ENCODE data around the gene KRT33B. TPM values are rescaled to one million over a fixed set of nuclear protein-coding genes. Genes with fewer than 3 reads are reported as not detected.

Gene KRT33B
- total and polyA plus RNA-seq, 2 of the 8 experiments (the other 6 are each of a cell fraction or from before 2014, with no cell fraction given): not detected

DNA sequence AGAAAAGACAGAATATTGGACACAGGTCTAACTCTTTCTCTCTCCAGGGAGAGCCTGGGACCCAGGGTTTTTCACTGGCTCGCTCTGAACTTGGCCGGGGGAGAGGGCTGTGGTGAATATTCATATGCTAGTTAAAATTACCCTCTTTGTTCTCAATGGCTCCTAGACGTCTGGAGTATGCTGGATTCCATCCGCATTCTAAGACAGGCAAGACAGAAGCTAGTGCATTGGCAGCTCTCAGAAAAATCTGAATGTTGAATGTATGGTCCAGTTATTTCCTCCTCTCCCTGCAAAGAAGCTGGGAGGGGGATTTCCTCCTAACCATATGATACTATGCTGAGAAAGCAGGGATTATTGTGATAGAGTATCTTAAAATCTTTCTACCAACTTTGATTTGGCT is 18.1 kb upstream of the KRT33B start:
- ChIA-PET POLR2A (ENCODE audit: partially characterized antibody) (no interaction called here), CTCF (ENCODE audit: partially characterized antibody) (interaction anchor here (0.6 to 1.1 kb wide), 3 partner anchors 92 to 212 kb away, joined by 3 to 4 read pairs (median 4); no protein-coding TSS in a partner anchor)
- no peaks in the 10 kb centered on the region for H3K79me2 ChIP-seq (ENCODE audit: control insufficient read depth in 1 of 2, insufficient read depth in 2 of 2, low read length in 2 of 2)

More for the DNA sequence above, 18.1 kb upstream of the KRT33B start:
- Histone ChIP-seq H3K14ac (ENCODE audit: insufficient read length) (no peak overlapping the region), H3K27me3 (replicated peaks in 1 of 4; ENCODE audit: control insufficient read depth in 3 of 4, extremely low read depth in 1 of 4, insufficient read depth in 3 of 4, low read length in 3 of 4) (no peaks in the 10 kb centered on the region), H2BK15ac (ENCODE audit: low read length) (no peak overlapping the region), H3K27ac (ENCODE audit: low read depth, low read length) (no peak overlapping the region), H3K18ac (ENCODE audit: extremely low read depth, low read length) (no peak overlapping the region), H4K8ac (ENCODE audit: extremely low read depth, insufficient read depth, low read length) (no peak overlapping the region), H3K9me3 (ENCODE audit: insufficient read depth in 2 of 2, low read depth in 1 of 2, low read length in 1 of 2) (no peaks in the 10 kb centered on the region; a peak in 1 of 4 replicates), H2BK20ac (ENCODE audit: low read length) (no peak overlapping the region), H3K79me1 (ENCODE audit: low read depth, low read length) (no peaks in the 10 kb centered on the region), H4K20me1 (replicated peaks in 1 of 2; ENCODE audit: control insufficient read depth in 1 of 2, insufficient read depth in 2 of 2, low read length in 2 of 2) (no peaks in the 10 kb centered on the region), H4K5ac (ENCODE audit: insufficient read length, low read depth, low read length) (no peak overlapping the region), H2AK5ac (ENCODE audit: low read depth, low read length) (no peak overlapping the region), H3K4me3 (ENCODE audit: extremely low read depth in 1 of 4, insufficient read depth in 2 of 4, low read depth in 3 of 4, low read length in 4 of 4) (no peak overlapping the region), H2BK5ac (ENCODE audit: low read depth, low read length) (no peak overlapping the region), H2BK120ac (replicated peaks; ENCODE audit: low read depth, low read length) (no peak overlapping the region), H3K4me2 (ENCODE audit: insufficient read depth in 1 of 2, low read depth in 2 of 2, low read length in 2 of 2) (no peak overlapping the region), H3K4ac (replicated peaks; ENCODE audit: insufficient read length, low read depth, low read length) (no peak overlapping the region), H3K23ac (ENCODE audit: insufficient read length) (no peak overlapping the region), H3K23me2 (ENCODE audit: low read depth, low read length) (no peaks in the 10 kb centered on the region), H3K36me3 (ENCODE audit: control insufficient read depth in 2 of 4, insufficient read depth in 4 of 4, low read length in 3 of 4) (no peaks in the 10 kb centered on the region), H2AFZ (ENCODE audit: low read length) (no peak overlapping the region), H3K9ac (replicated peaks in 1 of 4; ENCODE audit: extremely low read depth in 1 of 4, low read depth in 3 of 4, low read length in 3 of 4) (no peak overlapping the region), H2BK12ac (ENCODE audit: low read depth, low read length) (no peak overlapping the region), H4K91ac (replicated peaks; ENCODE audit: insufficient read length, low read length) (no peak overlapping the region), H3K56ac (replicated peaks; ENCODE audit: insufficient read length, low read depth, low read length) (no peak overlapping the region), H3K4me1 (replicated peaks in 1 of 4; ENCODE audit: control insufficient read depth in 3 of 4, insufficient read depth in 4 of 4, low read length in 3 of 4) (no peaks in the 10 kb centered on the region)
- TF ChIP-seq EZH2 (IDR thresholded peaks at IDR 0.05; ENCODE audit: low read depth, low read length, severe bottlenecking) (no peak), RBBP5 (IDR thresholded peaks at IDR 0.05; ENCODE audit: borderline replicate concordance, low read depth, low read length) (no peak), SIN3A (conservative IDR thresholded peaks at IDR 0.05 in 1 of 2, IDR thresholded peaks at IDR 0.05 in 1 of 2; ENCODE audit: low read depth in 1 of 2, low read length in 2 of 2) (no peak), SP2 (IDR thresholded peaks at IDR 0.05; ENCODE audit: low read length) (no peak), RFX5 (IDR thresholded peaks at IDR 0.05; ENCODE audit: borderline replicate concordance, low read depth, low read length) (no peak), PHF8 (conservative IDR thresholded peaks at IDR 0.05; ENCODE audit: low read depth, low read length) (no peak), ZNF274 (IDR thresholded peaks at IDR 0.05; ENCODE audit: borderline replicate concordance, extremely low read depth, low read length) (no peak), RNF2 (IDR thresholded peaks at IDR 0.05; ENCODE audit: borderline replicate concordance, low read depth, low read length, missing control alignments, poor library complexity, severe bottlenecking) (no peak), NRF1 (IDR thresholded peaks at IDR 0.05; ENCODE audit: low read depth, low read length) (no peak), EGR1 (IDR thresholded peaks at IDR 0.05; ENCODE audit: borderline replicate concordance, low read depth, low read length) (no peak), RAD21 (IDR thresholded peaks at IDR 0.05 in 1 of 2, conservative IDR thresholded peaks at IDR 0.05 in 1 of 2; ENCODE audit: low read depth in 2 of 2, low read length in 2 of 2) (no peak)
- TF ChIP-seq, protein P1, sequence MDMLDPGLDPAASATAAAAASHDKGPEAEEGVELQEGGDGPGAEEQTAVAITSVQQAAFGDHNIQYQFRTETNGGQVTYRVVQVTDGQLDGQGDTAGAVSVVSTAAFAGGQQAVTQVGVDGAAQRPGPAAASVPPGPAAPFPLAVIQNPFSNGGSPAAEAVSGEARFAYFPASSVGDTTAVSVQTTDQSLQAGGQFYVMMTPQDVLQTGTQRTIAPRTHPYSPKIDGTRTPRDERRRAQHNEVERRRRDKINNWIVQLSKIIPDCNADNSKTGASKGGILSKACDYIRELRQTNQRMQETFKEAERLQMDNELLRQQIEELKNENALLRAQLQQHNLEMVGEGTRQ (IDR thresholded peaks at IDR 0.05; ENCODE audit: low read length): no peak
- 85% methylated on average over 4 of the region's 4 CpGs; no CpG with 5 or more reads in 1 of the 2 experiments for WGBS, 2 experiments (ENCODE audit: extremely low coverage in 1 of 2, insufficient coverage in 1 of 2, insufficient read length in 1 of 2, insufficient replicate concordance in 2 of 2, low coverage in 1 of 2, low lambda C conversion rate in 2 of 2, missing lambda C conversion rate in 1 of 2)
- no peak for FAIRE-seq
- no peak for DNase-seq (ENCODE audit: low read depth in 1 of 2, low spot score in 2 of 2)
